Stimulated activated CD8-positive, alpha-beta memory T cell treated with anti-CD3 and anti-CD28 coated beads, Interleukin-15, amount 100 ng/mL, for 4 hours (primary cell): ENCODE data around the gene P2RY6.
"Not testable (repeated sequence)": the region's sequence is repeated elsewhere in the genome, so short reads cannot be mapped to it uniquely, and the experiment has no call there.

Source experiments
- DNase-seq, 2 donors: peaks; one replicate each; pipeline ENCODE4 v3.0.0-alpha.2; 2020; ENCODE audit warnings: low read depth in 2 of 2

Gene P2RY6, protein sequence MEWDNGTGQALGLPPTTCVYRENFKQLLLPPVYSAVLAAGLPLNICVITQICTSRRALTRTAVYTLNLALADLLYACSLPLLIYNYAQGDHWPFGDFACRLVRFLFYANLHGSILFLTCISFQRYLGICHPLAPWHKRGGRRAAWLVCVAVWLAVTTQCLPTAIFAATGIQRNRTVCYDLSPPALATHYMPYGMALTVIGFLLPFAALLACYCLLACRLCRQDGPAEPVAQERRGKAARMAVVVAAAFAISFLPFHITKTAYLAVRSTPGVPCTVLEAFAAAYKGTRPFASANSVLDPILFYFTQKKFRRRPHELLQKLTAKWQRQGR

DNA sequence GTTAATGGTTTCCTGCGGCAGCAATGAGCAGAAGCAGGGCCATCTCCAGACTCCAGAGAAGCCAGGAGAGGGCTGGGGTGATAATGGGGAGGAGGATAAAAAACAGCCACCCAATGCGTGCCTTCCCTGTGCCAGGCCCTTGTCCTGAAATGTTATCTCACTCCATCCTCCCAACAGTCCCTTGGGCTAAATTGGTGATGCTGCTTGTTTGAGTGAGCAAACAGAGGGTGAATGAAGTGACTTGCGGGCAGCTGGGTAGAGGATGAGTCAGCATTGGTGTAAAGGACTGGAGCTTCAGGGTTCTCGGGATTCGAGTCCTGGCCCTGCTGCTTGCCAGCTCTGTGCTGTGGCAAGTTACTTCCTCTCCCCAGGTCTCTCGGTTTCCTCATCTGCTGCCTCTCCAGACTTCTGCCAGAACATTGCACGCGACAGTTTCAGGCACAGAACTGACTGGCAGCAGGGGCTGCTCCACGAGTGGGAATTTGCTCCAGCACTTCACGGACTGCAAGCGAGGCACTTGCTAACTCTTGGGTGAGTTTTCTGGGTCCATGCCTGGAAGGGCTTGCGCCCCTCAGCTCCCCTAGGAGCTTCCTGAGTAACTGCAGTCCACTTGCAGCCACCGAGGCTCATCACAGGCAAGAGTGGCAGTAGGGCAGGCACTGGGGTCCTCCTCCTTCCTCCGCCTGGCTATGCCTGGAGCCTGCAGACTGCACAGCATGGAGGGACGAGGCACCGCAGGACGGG, at the start of gene P2RY6:
Gene P2RY6 (plus strand): TSS at position 403 of the 744 bp plus-strand sequence. CDS start 24,181 bp downstream, outside the sequence.
- DNase-seq = no peak

DNA sequence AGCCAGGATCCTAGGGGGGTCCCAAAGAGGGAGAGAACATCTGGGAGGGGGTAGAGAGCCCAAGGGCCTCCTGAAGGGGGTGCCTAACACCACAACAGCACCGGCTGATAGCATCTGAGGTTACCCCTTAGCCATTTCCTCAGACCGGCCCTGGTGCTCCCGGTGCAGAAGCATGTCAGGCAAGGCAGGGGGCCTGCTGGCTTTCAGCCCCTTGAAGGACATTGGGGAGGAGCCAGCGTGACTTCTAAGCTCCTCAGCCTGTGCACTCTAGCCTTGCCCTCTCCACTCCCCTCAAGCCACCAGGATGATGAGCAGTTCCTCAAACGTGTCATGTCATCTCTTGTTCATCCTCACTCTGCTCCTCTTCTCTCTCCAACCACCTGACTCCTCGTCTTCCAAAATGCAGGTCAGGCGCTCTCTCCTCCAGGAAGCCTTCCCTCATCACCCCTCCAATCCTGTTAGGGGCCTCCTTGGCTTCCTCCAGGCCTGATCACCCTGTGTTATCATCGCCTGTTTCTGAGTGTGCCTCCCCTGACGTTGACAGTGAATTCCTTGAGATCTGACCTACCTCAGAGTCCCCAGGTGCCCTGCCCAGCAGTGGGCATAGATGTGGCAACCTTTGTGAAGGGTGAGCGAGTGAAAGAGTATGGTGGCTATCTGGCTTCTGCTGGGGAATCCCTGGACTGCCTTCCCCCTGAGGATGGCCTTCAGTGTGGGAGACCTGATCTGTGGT, 48.0 kb upstream of the P2RY6 start:
- DNase-seq = no peak

DNA sequence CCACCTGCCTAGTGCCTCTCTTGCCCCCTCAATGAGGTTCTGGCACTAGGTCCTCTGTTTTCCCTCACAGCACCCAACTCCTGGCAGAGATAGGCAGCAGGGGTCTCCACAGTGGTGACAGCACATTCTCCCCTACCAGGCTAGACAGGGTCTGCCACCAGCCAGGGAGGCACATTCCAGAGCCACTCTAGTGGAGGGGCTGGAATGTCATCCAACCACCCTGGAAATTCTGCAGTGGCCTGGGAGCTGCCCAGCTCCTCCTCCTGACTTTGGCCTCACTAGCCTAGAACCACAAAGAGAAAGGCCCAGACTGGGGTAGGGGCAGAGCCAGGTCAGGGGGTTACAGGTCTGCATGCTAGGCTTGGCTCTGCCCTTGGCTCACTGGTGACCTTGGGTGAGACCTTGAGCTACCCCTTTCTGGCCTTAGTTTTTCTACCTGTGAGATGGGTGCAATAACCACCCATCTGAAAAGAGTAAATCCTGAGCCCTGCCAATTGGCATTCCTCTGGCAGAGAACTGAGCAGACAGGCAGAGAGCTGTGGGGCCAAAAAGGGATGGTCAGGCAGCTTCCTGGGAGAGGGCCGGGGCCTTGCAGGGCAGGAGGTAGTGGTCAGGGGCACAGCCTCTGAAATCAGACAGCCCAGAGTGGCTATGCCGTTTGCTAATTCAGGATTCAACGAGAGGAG, 47.0 kb upstream of the P2RY6 start:
- DNase-seq = no peak

GRCh38 chr11:73225851-73226250, 46.3 kb upstream of the P2RY6 start:
- DNase-seq = no peak

- no peak for DNase-seq
Observed at GRCh38 chr11:73226297-73227006, 45.7 kb upstream of the P2RY6 start.

DNA sequence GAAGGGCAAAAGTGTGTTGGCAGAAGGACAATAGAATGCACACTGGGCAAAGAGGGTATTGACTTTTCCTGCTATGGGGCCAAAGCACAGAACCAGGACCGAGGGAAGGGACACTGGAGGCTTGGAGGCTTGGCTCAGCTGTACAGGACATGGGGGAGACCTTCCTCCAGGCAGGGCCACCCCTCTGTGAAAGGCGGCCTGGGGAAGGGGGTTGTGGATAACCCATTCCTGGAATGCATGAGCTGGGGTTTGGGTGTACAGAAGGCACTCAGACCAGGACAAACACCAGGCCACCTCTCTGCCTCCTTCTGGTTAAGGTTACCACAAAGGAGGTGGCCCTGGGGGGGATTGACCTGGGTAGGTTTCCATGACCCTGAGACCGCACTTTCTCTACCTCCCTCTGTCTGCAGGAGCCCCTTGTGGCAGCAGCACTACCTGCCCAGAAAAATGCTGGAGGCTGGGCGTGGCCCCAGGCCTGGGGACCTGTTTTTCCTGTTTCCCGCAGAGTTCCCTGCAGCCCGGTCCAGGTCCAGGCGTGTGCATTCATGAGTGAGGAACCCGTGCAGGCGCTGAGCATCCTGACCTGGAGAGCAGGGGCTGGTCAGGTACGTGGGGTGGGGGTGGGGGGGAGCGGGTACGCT, 44.4 kb upstream of the P2RY6 start:
- no peak for DNase-seq

- DNase-seq = no peak
Observed at GRCh38 chr11:73228268-73229134, 43.6 kb upstream of the P2RY6 start.

GRCh38 chr11:73229321-73229895, 42.7 kb upstream of the P2RY6 start:
- DNase-seq = no peak

- DNase-seq = no peak
Observed at GRCh38 chr11:73229896-73230875, 42.0 kb upstream of the P2RY6 start.

DNA sequence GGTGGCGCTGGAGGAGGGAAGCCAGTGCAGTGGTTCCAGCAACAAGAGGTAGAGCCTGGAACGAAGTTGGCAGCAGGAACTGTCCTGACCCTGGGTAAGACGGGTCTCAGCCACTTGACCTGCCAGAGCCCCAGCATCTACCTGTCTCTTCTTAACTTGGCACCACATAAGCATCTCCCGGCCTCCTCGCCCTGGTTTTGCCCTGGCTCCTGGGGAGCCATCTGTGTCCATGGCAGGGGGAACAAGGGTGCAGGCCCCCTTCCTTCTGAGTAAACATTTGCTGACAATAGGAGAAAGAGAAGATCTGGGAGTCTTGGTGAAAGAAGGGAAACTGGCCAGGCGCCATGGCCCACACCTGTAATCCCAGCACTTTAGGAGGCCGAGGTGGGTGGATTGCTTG, 41.2 kb upstream of the P2RY6 start:
- DNase-seq = no peak

GRCh38 chr11:73232487-73232886, 39.7 kb upstream of the P2RY6 start:
- not testable (repeated sequence) for DNase-seq

GRCh38 chr11:73233211-73233610, 38.9 kb upstream of the P2RY6 start:
- DNase-seq = no peak

- no peak for DNase-seq
Observed at GRCh38 chr11:73233692-73234470, 38.3 kb upstream of the P2RY6 start.

- no peak for DNase-seq
Observed at GRCh38 chr11:73234471-73235181, 37.5 kb upstream of the P2RY6 start.

DNA sequence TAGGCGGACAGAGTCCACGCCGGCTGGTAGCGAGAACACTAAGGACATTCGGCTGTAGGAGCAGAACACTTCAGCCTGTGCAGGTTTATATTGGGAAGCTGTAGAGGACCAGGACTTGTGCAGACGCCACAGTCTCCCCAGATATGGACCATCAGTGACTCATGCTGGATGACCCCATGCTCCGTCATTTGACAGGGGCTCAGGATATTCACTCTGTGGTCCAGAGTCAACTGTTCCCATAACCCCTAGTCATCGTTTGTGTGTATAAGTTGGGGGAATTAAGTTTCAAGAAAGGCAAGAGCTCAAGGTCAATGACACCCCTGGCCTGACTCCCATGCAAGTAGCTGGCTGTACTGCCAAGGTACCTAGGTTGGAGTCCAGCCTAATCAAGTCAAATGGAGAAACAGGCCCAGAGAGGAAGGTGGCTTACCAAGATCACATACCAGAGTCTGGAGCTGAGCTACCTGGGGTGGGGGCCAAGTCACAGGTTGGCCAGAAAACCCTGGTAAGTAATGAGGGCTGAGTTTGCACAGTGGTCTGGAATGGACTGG, 36.8 kb upstream of the P2RY6 start:
- no peak for DNase-seq

DNA sequence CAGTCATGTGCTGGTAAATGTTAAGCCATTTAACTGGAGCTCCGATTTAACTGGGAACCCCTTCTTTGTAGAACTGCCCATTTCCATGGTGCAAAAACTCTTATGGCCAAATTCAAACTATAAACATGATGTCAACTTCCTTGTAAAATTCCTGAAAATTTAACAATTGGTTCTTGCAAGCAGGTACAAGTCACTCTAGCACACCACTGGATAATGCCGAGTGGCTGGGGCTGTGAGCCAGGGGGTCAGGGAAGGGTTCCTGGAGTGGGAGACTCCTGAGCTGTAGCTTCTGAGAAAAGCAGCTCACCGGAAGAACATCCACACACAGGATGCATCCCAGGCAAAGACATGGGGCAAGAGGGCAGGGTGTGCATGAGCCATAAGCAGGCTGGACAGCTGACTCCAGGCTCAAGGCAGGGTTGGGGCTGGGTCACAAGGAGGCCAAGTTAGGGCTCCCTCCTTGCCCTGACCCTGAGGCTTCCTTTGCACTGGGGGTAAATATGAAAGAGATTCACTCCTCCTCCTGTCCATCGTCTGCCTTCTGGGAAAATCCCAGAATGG, 35.9 kb upstream of the P2RY6 start:
- DNase-seq = no peak
